HEK293 (cell line): ENCODE data around the gene CACNA1G.

ENCODE experiments used
- GLI4 ChIP-seq: fragments of 450-650 bp; formaldehyde crosslinking; IDR thresholded peaks from 2 replicates; pipeline ENCODE4 v1.5.1; 2016; ENCODE audit warnings: missing biosample characterization, missing genetic modification characterization
- TF ChIP-seq, protein P1 (sequence below): fragments of 450-650 bp; formaldehyde crosslinking; IDR thresholded peaks from 2 replicates; pipeline ENCODE4 v1.5.1; 2016; ENCODE audit warnings: missing biosample characterization, missing genetic modification characterization

DNA sequence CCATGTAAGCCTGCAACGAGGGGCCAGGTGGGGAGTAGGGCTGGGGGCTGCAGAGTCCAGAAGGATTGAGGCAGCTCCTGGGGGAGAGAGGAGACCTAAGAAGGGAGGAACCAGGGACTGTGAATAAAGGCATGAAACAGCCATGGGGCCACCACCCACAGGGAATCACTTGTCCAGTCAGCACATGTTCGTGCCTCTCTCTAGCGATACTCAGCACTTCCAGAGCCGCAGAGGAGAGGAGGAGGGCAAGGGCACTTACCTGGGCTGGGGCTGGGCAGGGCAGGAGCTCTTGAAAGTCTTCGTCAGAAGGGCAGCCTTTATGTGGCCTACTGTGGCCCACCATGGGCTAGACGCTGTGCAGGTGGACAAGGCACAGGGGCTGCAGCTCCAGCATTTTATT lies 24.2 kb downstream of the CACNA1G start:
- TF ChIP-seq, protein P1, sequence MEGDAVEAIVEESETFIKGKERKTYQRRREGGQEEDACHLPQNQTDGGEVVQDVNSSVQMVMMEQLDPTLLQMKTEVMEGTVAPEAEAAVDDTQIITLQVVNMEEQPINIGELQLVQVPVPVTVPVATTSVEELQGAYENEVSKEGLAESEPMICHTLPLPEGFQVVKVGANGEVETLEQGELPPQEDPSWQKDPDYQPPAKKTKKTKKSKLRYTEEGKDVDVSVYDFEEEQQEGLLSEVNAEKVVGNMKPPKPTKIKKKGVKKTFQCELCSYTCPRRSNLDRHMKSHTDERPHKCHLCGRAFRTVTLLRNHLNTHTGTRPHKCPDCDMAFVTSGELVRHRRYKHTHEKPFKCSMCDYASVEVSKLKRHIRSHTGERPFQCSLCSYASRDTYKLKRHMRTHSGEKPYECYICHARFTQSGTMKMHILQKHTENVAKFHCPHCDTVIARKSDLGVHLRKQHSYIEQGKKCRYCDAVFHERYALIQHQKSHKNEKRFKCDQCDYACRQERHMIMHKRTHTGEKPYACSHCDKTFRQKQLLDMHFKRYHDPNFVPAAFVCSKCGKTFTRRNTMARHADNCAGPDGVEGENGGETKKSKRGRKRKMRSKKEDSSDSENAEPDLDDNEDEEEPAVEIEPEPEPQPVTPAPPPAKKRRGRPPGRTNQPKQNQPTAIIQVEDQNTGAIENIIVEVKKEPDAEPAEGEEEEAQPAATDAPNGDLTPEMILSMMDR: no peak
- TF ChIP-seq GLI4 (tag by site-specific recombination): no peak
